CD14-positive monocyte (primary cell): Measurements from ENCODE around the gene HOXC9. TPM values are rescaled to one million over a fixed set of nuclear protein-coding genes. Genes with fewer than 3 reads are reported as not detected.

Source experiments
- DNase-seq, 3 donors: peaks; one replicate each; pipeline ENCODE4 v3.0.0-alpha.2; 2011 to 2022
- H2AFZ ChIP-seq: 2 replicates; pipeline ENCODE4 v1.6.0; 2012; ENCODE audit warnings: mild to moderate bottlenecking, low read depth, low read length, inconsistent platforms; ENCODE audit not compliant: insufficient read depth, poor library complexity, severe bottlenecking
- H3K27ac ChIP-seq, 2 donors: 1 replicate in 1 of 2; 2 replicates in 1 of 2; pipeline ENCODE4 v1.5.1; 2012 to 2013; ENCODE audit warnings: low read length in 2 of 2, control low read depth in 1 of 2, inconsistent platforms in 1 of 2, low read depth in 1 of 2, mild to moderate bottlenecking in 1 of 2
- H3K27me3 ChIP-seq, 2 donors: one replicate each; pipeline versions ENCODE4 v1.6.0 to v1.6.1; 2011 to 2013; ENCODE audit warnings: low read length in 2 of 2; ENCODE audit not compliant: control insufficient read depth in 2 of 2, insufficient read depth in 2 of 2
- H3K36me3 ChIP-seq, 2 donors: replicated peaks in 1 of 2; 1 replicate in 1 of 2; 2 replicates in 1 of 2; pipeline versions ENCODE4 v1.5.1 to v1.6.1; 2012 to 2013; ENCODE audit warnings: low read length in 2 of 2, control low read depth in 1 of 2, inconsistent platforms in 1 of 2, mild to moderate bottlenecking in 1 of 2; ENCODE audit not compliant: insufficient read depth in 2 of 2, control insufficient read depth in 1 of 2
- H3K4me1 ChIP-seq, 2 donors: 1 replicate in 1 of 2; 2 replicates in 1 of 2; pipeline versions ENCODE4 v1.5.1 to v1.6.1; 2012 to 2013; ENCODE audit warnings: low read length in 2 of 2, control low read depth in 1 of 2, inconsistent platforms in 1 of 2, mild to moderate bottlenecking in 1 of 2, moderate library complexity in 1 of 2; ENCODE audit not compliant: insufficient read depth in 2 of 2, control insufficient read depth in 1 of 2
- H3K4me2 ChIP-seq: replicated peaks from 2 replicates; pipeline ENCODE3; 2012; ENCODE audit warnings: low read length, moderate library complexity, mild to moderate bottlenecking; ENCODE audit not compliant: poor library complexity, severe bottlenecking; ENCODE audit errors: extremely low read depth
- H3K4me3 ChIP-seq, 3 experiments: fragments of 200-600 bp in 1 of 3; sonication (generic) in 1 of 3; replicated peaks in 1 of 3; 1 replicate in 2 of 3; 2 replicates in 1 of 3; pipeline ENCODE4 v1.5.1; 2011 to 2013; ENCODE audit warnings: low read length in 3 of 3, mild to moderate bottlenecking in 3 of 3, control low read depth in 2 of 3, low read depth in 2 of 3, inconsistent platforms in 1 of 3, moderate library complexity in 1 of 3
- H3K79me2 ChIP-seq: 2 replicates; pipeline ENCODE4 v1.6.0; 2012; ENCODE audit warnings: mild to moderate bottlenecking, control low read depth, inconsistent platforms, low read length, moderate library complexity; ENCODE audit not compliant: insufficient read depth
- H3K9ac ChIP-seq: 2 replicates; pipeline ENCODE4 v1.6.0; 2017; ENCODE audit warnings: low read length, mild to moderate bottlenecking; ENCODE audit not compliant: insufficient read depth, poor library complexity, severe bottlenecking
- H3K9me3 ChIP-seq, 2 donors: replicated peaks in 1 of 2; 1 replicate in 1 of 2; 2 replicates in 1 of 2; pipeline versions ENCODE4 v1.5.1 to v1.6.1; 2012 to 2013; ENCODE audit warnings: low read length in 2 of 2, control low read depth in 1 of 2; ENCODE audit not compliant: control insufficient read depth in 1 of 2, insufficient read depth in 1 of 2
- H4K20me1 ChIP-seq: 2 replicates; pipeline ENCODE4 v1.6.0; 2012; ENCODE audit warnings: mild to moderate bottlenecking, low read length, control low read depth, moderate library complexity; ENCODE audit not compliant: insufficient read depth
- H3K27ac Mint-ChIP-seq, 7 donors: one replicate each; pipeline ENCODE4 v1.8.0; 2020; ENCODE audit warnings: mild to moderate bottlenecking in 7 of 7, mixed read lengths in 7 of 7, moderate library complexity in 6 of 7, inconsistent platforms in 2 of 7
- H3K27me3 Mint-ChIP-seq, 3 donors: one replicate each; pipeline ENCODE4 v1.8.0; 2021 to 2022; ENCODE audit warnings: low read depth in 3 of 3, mild to moderate bottlenecking in 3 of 3, mixed read lengths in 3 of 3, moderate library complexity in 3 of 3, inconsistent platforms in 1 of 3
- H3K36me3 Mint-ChIP-seq, 2 donors: one replicate each; pipeline ENCODE4 v1.8.0; 2020; ENCODE audit warnings: mixed read lengths in 2 of 2, inconsistent platforms in 1 of 2, mild to moderate bottlenecking in 1 of 2
- H3K4me1 Mint-ChIP-seq: one replicate; pipeline ENCODE4 v1.8.0; 2020; ENCODE audit warnings: mild to moderate bottlenecking, mixed read lengths
- H3K4me3 Mint-ChIP-seq, 2 donors: one replicate each; pipeline ENCODE4 v1.8.0; 2020; ENCODE audit warnings: mild to moderate bottlenecking in 2 of 2, mixed read lengths in 2 of 2, moderate library complexity in 1 of 2
- H3K9me3 Mint-ChIP-seq, 7 donors: one replicate each; pipeline ENCODE4 v1.8.0; 2020 to 2022; ENCODE audit warnings: mixed read lengths in 7 of 7, mild to moderate bottlenecking in 6 of 7, moderate library complexity in 6 of 7, inconsistent platforms in 2 of 7
- CTCF ChIP-seq: fragments of 200-600 bp; IDR thresholded peaks from one replicate; pipeline ENCODE4 v1.8.0; 2022; ENCODE audit warnings: antibody characterized with exemption, mild to moderate bottlenecking
- WGBS: methylation state at CpG from one replicate; pipeline ENCODE4 v1.1.5; 2013; ENCODE audit warnings: missing lambda C conversion rate; ENCODE audit not compliant: insufficient coverage; 5-methylcytosine and 5-hydroxymethylcytosine counted together
- intact Hi-C, 2 donors: fragments of 100-400 bp; cut with micrococcal nuclease; formaldehyde crosslinking; loops; one replicate each; pipeline versions ENCODE4 v1.15.0 to v1.15.1; 2023
- polyA plus RNA-seq, 3 donors: library from polyadenylated mRNA; depleted of rRNA in 1 of 3; unstranded in 2 of 3; stranded (reverse) in 1 of 3; fragments of 300-500 nt in 2 of 3; fragments of >200 nt in 1 of 3; fragmentation: Illumina TruSeq in 2 of 3; gene quantifications; 1 replicate in 2 of 3; 2 replicates in 1 of 3; pipeline ENCODE4 v1.2.3, GENCODE V29; 2012 to 2021

HOXC9 gene
- polyA plus RNA-seq, 3 donors: not detected

- H3K4me1 Mint-ChIP-seq: peaks cover 20% of the 10 kb centered on the region
- Histone ChIP-seq H3K36me3 (no peaks in the 10 kb centered on the region), H3K79me2 (no peaks in the 10 kb centered on the region), H3K27ac (no peak within 1 kb of the TSS), H3K9ac (no peak within 1 kb of the TSS), H2AFZ (no peak within 1 kb of the TSS), H3K4me1 (no peaks in the 10 kb centered on the region), H3K4me2 (no peak within 1 kb of the TSS), H3K9me3 (peaks cover 26 to 46% of the 10 kb centered on the region in 2 donors), H3K27me3 (peaks cover 88 to 99% of the 10 kb centered on the region in 2 donors), H4K20me1 (no peaks in the 10 kb centered on the region), H3K4me3 (no peak within 1 kb of the TSS)
- WGBS: 12% methylated on average over 23 of the region's 36 CpGs
- no peak for DNase-seq
- peaks cover 5 to 22% of the 10 kb centered on the region in 2 donors for H3K36me3 Mint-ChIP-seq
- H3K4me3 Mint-ChIP-seq: peak within 1 kb of the TSS in 1 of 2 donors; percentile 70
- intact Hi-C loops: no loop called here
- TF ChIP-seq CTCF: no peak
- peak within 1 kb of the TSS in 1 of 7 donors; percentile 46 for H3K27ac Mint-ChIP-seq
- peaks cover 96 to 99% (median 97%) of the 10 kb centered on the region in 3 donors for H3K27me3 Mint-ChIP-seq
- peaks cover 6 to 32% (median 28%) of the 10 kb centered on the region in 7 donors for H3K9me3 Mint-ChIP-seq
Observed at GRCh38 chr12:54028314-54029201, 28.6 kb downstream of the HOXC9 start, which contains the start of gene HOXC6. TSS of gene HOXC6 (plus strand) at chr12:54028440. CDS start at chr12:54028522, 82 bp downstream.

- H3K27me3 ChIP-seq: peaks cover 88 to 99% of the 10 kb centered on the region in 2 donors
- no peaks in the 10 kb centered on the region for H3K4me1 ChIP-seq
- Mint-ChIP-seq H3K36me3 (peaks cover 5 to 19% of the 10 kb centered on the region in 2 donors), H3K27ac (no peak overlapping the region), H3K4me3 (peak overlapping the region in 1 of 2 donors; percentile 76), H3K9me3 (peaks cover 6 to 35% (median 28%) of the 10 kb centered on the region in 7 donors), H3K4me1 (peaks cover 21% of the 10 kb centered on the region), H3K27me3 (peaks cover 93 to 97% (median 96%) of the 10 kb centered on the region in 3 donors)
- H3K4me3 ChIP-seq: no peak overlapping the region
- no peak for TF ChIP-seq CTCF
- no peak overlapping the region for H2AFZ ChIP-seq
- 14% methylated on average over 23 of the region's 53 CpGs for WGBS
- peaks cover 26 to 46% of the 10 kb centered on the region in 2 donors for H3K9me3 ChIP-seq
- no peaks in the 10 kb centered on the region for H3K36me3 ChIP-seq
- no peaks in the 10 kb centered on the region for H4K20me1 ChIP-seq
- no peaks in the 10 kb centered on the region for H3K79me2 ChIP-seq
- no peak overlapping the region for H3K27ac ChIP-seq
- intact Hi-C loops: loop anchor here in 1 of 2 donors (10.0 kb wide), 1 partner anchor 55 kb away; the partner anchor contains the start of genes HOTAIR and HOXC11
- H3K4me2 ChIP-seq: no peak overlapping the region
- no peak overlapping the region for H3K9ac ChIP-seq
- no peak for DNase-seq
Observed at GRCh38 chr12:54029529-54030441, 29.8 kb downstream of the HOXC9 start.
